ENCODE data around the gene ATP23.

GRCh38 chr12:57899010-57899662, 42.2 kb upstream of the ATP23 start:
- no peak for TF ChIP-seq CTCF (IDR thresholded peaks at IDR 0.05; ENCODE audit: low read length)
- TF ChIP-seq EZH2 (IDR thresholded peaks at IDR 0.05; ENCODE audit: borderline replicate concordance, low read length), result no peak

Data from OCI-LY1 (cell line).